ENCODE data around the gene UHRF1.
"Not testable (repeated sequence)": the region's sequence is repeated elsewhere in the genome, so short reads cannot be mapped to it uniquely, and the experiment has no call there.

The UHRF1 gene

DNA sequence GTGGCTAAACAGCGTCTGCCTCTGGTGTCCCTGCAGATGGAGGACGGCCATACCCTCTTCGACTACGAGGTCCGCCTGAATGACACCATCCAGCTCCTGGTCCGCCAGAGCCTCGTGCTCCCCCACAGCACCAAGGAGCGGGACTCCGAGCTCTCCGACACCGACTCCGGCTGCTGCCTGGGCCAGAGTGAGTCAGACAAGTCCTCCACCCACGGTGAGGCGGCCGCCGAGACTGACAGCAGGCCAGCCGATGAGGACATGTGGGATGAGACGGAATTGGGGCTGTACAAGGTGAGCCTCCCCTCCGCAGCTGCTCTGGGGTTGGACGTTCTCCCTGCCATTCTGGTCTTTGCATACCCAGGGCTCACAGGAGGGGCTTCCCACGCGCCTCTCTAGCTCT is 19.9 kb downstream of the UHRF1 start:
- H3K4me3 ChIP-seq (ENCODE audit: low read depth, low read length) = no peak overlapping the region
- POLR2A ChIA-PET = no interaction called here
- TF ChIP-seq, protein P1, sequence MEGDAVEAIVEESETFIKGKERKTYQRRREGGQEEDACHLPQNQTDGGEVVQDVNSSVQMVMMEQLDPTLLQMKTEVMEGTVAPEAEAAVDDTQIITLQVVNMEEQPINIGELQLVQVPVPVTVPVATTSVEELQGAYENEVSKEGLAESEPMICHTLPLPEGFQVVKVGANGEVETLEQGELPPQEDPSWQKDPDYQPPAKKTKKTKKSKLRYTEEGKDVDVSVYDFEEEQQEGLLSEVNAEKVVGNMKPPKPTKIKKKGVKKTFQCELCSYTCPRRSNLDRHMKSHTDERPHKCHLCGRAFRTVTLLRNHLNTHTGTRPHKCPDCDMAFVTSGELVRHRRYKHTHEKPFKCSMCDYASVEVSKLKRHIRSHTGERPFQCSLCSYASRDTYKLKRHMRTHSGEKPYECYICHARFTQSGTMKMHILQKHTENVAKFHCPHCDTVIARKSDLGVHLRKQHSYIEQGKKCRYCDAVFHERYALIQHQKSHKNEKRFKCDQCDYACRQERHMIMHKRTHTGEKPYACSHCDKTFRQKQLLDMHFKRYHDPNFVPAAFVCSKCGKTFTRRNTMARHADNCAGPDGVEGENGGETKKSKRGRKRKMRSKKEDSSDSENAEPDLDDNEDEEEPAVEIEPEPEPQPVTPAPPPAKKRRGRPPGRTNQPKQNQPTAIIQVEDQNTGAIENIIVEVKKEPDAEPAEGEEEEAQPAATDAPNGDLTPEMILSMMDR (IDR thresholded peaks at IDR 0.05; ENCODE audit: insufficient read depth, low read length, missing control alignments) = no peak
- DNase-seq (ENCODE audit: low read depth, low spot score) = no peak
- CTCF ChIA-PET = interaction anchor here (0.7 to 1.4 kb wide), 3 partner anchors 18 to 119 kb away, joined by 3 to 6 read pairs (median 4); no protein-coding TSS in a partner anchor

GRCh38 chr19:4930664-4931063 is 21.4 kb downstream of the UHRF1 start:
- ChIA-PET POLR2A (interaction anchor here (1.0 kb wide), 1 partner anchor 19 kb away, joined by 3 read pairs; no protein-coding TSS in a partner anchor), CTCF (interaction anchor here (1.0 kb wide), 1 partner anchor 140 kb away, joined by 4 read pairs; no protein-coding TSS in a partner anchor)
- no peak for DNase-seq (ENCODE audit: low read depth, low spot score)
- TF ChIP-seq, protein P1 (IDR thresholded peaks at IDR 0.05; ENCODE audit: insufficient read depth, low read length, missing control alignments) = no peak
- no peak overlapping the region for H3K4me3 ChIP-seq (ENCODE audit: low read depth, low read length)

DNA sequence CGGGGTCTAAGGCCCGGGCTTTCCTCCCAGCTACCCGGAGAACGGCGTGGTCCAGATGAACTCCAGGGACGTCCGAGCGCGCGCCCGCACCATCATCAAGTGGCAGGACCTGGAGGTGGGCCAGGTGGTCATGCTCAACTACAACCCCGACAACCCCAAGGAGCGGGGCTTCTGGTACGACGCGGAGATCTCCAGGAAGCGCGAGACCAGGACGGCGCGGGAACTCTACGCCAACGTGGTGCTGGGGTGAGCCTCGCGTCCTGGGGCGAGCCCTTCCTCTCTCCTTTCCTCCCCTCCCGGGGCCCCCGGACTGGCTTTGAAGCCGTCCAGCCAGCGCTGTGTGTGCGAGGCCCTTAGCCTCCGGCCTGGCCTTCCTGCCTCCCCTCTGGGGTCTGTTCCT is 23.4 kb downstream of the UHRF1 start:
- POLR2A ChIA-PET = no interaction called here
- no peak overlapping the region for H3K4me3 ChIP-seq (ENCODE audit: low read depth, low read length)
- TF ChIP-seq, protein P1 (IDR thresholded peaks at IDR 0.05; ENCODE audit: insufficient read depth, low read length, missing control alignments) = no peak
- CTCF ChIA-PET = no interaction called here
- DNase-seq (ENCODE audit: low read depth, low spot score) = no peak

DNA sequence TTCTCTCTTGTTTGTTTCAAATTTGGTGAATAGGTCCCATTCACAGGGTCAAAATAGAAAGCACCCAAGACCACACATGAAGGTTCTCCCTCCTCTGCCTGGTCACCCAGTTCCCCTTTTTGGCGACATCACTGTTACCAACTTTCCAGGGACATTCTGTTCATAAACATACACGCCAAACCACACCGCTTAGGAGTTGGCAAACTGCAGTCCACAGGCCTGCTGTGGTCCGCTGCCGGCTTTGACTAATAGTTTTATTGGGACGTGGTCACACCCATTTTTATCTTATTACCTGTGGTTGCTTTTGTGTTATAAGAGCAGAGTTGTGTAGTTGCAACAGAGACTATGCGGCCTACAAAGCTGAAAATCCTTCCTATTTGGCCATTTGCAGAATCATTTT is 24.2 kb downstream of the UHRF1 start:
- CTCF ChIA-PET = no interaction called here
- DNase-seq (ENCODE audit: low read depth, low spot score) = no peak
- POLR2A ChIA-PET = no interaction called here
- H3K4me3 ChIP-seq (ENCODE audit: low read depth, low read length) = no peak overlapping the region
- TF ChIP-seq, protein P1 (IDR thresholded peaks at IDR 0.05; ENCODE audit: insufficient read depth, low read length, missing control alignments) = no peak

GRCh38 chr19:4935444-4935843 is 26.1 kb downstream of the UHRF1 start:
- POLR2A ChIA-PET = no interaction called here
- no peak overlapping the region for H3K4me3 ChIP-seq (ENCODE audit: low read depth, low read length)
- TF ChIP-seq, protein P1 (IDR thresholded peaks at IDR 0.05; ENCODE audit: insufficient read depth, low read length, missing control alignments) = no peak
- no peak for DNase-seq (ENCODE audit: low read depth, low spot score)
- CTCF ChIA-PET = interaction anchor here (0.6 to 1.4 kb wide), 3 partner anchors 18 to 126 kb away, joined by 3 to 4 read pairs (median 4); no protein-coding TSS in a partner anchor

DNA sequence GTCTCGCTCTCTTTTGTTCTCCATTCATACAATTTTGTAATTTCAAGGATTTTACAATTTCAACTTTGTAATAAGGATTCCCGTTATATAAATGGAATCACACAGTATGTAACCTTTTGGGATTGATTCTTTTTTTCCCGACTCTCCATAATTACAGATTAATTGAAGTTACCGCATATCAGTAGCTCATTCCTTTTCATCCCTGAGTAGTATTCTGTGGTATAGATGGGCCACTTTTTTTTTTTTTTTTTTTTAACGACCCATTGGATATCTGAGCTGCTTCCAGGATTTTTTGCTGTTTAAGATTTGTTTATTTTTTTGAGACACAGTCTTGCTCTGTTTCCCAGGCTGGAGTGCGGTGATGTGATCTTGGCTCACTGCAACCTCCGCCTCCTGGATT is 27.8 kb downstream of the UHRF1 start:
- CTCF ChIA-PET = interaction anchor here (1.1 to 2.1 kb wide), 2 partner anchors 20 to 127 kb away, joined by 3 to 12 read pairs; no protein-coding TSS in a partner anchor
- POLR2A ChIA-PET = no interaction called here
- TF ChIP-seq, protein P1 (IDR thresholded peaks at IDR 0.05; ENCODE audit: insufficient read depth, low read length, missing control alignments) = no peak
- no peak for DNase-seq (ENCODE audit: low read depth, low spot score)
- no peak overlapping the region for H3K4me3 ChIP-seq (ENCODE audit: low read depth, low read length)

DNA sequence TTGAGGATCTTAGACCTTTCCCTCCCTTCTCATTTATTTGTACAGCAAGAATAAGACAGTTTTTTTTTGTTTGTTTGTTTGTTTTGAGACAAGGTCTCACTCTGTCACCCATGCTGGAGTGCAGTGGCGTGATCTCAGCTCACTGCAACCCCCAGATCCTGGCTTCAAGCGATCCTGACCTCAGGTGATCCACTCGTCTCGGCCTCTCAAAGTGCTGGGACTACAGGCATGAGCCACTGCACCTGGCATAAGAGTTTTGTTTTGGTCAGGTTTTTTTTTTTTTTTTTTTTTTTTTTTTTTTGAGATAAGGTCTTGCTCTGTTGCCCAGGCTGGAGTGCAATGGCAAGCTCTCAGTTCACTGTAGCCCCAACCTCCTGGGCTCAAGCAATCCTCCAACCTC is 29.2 kb downstream of the UHRF1 start:
- not testable (repeated sequence) for H3K4me3 ChIP-seq (ENCODE audit: low read depth, low read length); DNase-seq (ENCODE audit: low read depth, low spot score)
- CTCF ChIA-PET = interaction anchor here (1.0 to 2.1 kb wide), 2 partner anchors 27 to 129 kb away, joined by 3 to 12 read pairs; no protein-coding TSS in a partner anchor
- POLR2A ChIA-PET = interaction anchor here (0.5 to 0.6 kb wide), 2 partner anchors 20 to 365 kb away, joined by 3 to 4 read pairs; no protein-coding TSS in a partner anchor

Measured in AG04449 (cell line).